H1 (cell line): Measurements from ENCODE around the gene TSPAN5. TPM values are rescaled to one million over a fixed set of nuclear protein-coding genes. Genes with fewer than 3 reads are reported as not detected.

Source experiments
- CTCF ChIA-PET: fragments of 300-600 bp; sonication (Branson Sonifier 250); formaldehyde crosslinking; loops from one replicate; lab custom pipeline; 2021; ENCODE audit not compliant: partially characterized antibody; lab: Charles Lee
- POLR2A ChIA-PET: fragments of 300-600 bp; sonication (Branson Sonifier 250); formaldehyde crosslinking; loops from one replicate; lab custom pipeline; 2021; ENCODE audit warnings: inconsistent platforms; ENCODE audit not compliant: partially characterized antibody; lab: Charles Lee
- DNase-seq, 2 experiments: peaks; one replicate each; pipeline versions ENCODE4 v3.0.0 to v3.0.0-alpha.2; 2010 to 2022; ENCODE audit warnings: low spot score in 2 of 2, low read depth in 1 of 2, mixed read lengths in 1 of 2
- FAIRE-seq: peaks from 2 replicates; lab custom pipeline; 2011; peaks lifted over from hg19 to GRCh38; lab: Jason Lieb, UNC
- H2AFZ ChIP-seq: 2 replicates; pipeline ENCODE4 v1.8.1; 2012; ENCODE audit warnings: low read length, inconsistent platforms
- H2AK5ac ChIP-seq: 2 replicates; pipeline ENCODE4 v1.6.1; 2013; ENCODE audit warnings: low read depth, low read length
- H2BK120ac ChIP-seq: replicated peaks from 2 replicates; pipeline ENCODE3; 2013; ENCODE audit warnings: low read depth, low read length, inconsistent platforms
- H2BK12ac ChIP-seq: 2 replicates; pipeline ENCODE4 v1.6.1; 2013; ENCODE audit warnings: low read depth, low read length
- H2BK15ac ChIP-seq: 2 replicates; pipeline ENCODE4 v1.6.1; 2013; ENCODE audit warnings: low read length
- H2BK20ac ChIP-seq: 2 replicates; pipeline ENCODE4 v1.6.1; 2013; ENCODE audit warnings: low read length
- H2BK5ac ChIP-seq: 2 replicates; pipeline ENCODE4 v1.6.1; 2013; ENCODE audit warnings: low read depth, low read length
- H3K14ac ChIP-seq: 2 replicates; pipeline ENCODE4 v1.6.1; 2013; ENCODE audit warnings: inconsistent platforms; ENCODE audit not compliant: insufficient read length
- H3K18ac ChIP-seq: 2 replicates; pipeline ENCODE4 v1.6.1; 2013; ENCODE audit warnings: low read length; ENCODE audit errors: extremely low read depth
- H3K23ac ChIP-seq: 2 replicates; pipeline ENCODE4 v1.6.1; 2013; ENCODE audit warnings: inconsistent platforms; ENCODE audit not compliant: insufficient read length
- H3K23me2 ChIP-seq: 2 replicates; pipeline ENCODE4 v1.6.1; 2013; ENCODE audit warnings: low read depth, low read length
- H3K27ac ChIP-seq: 2 replicates; pipeline ENCODE4 v1.6.1; 2011; ENCODE audit warnings: low read depth, low read length, inconsistent platforms
- H3K27me3 ChIP-seq, 4 experiments: replicated peaks in 1 of 4; 1 replicate in 1 of 4; 2 replicates in 3 of 4; pipeline versions ENCODE4 v1.6.1 to v1.8.1; 2011 to 2013; ENCODE audit warnings: low read length in 3 of 4, mild to moderate bottlenecking in 3 of 4, inconsistent platforms in 2 of 4, mixed read lengths in 2 of 4, moderate library complexity in 1 of 4; ENCODE audit not compliant: control insufficient read depth in 3 of 4, insufficient read depth in 3 of 4; ENCODE audit errors: extremely low read depth in 1 of 4
- H3K36me3 ChIP-seq, 4 experiments: 2 replicates each; pipeline versions ENCODE4 v1.6.1 to v1.8.1; 2011 to 2013; ENCODE audit warnings: mild to moderate bottlenecking in 4 of 4, low read length in 3 of 4, moderate library complexity in 2 of 4, control low read depth in 1 of 4, inconsistent platforms in 1 of 4; ENCODE audit not compliant: insufficient read depth in 4 of 4, control insufficient read depth in 2 of 4
- H3K4ac ChIP-seq: replicated peaks from 2 replicates; pipeline ENCODE3; 2013; ENCODE audit warnings: low read length, low read depth, mixed read lengths, inconsistent platforms; ENCODE audit not compliant: insufficient read length
- H3K4me1 ChIP-seq, 4 experiments: replicated peaks in 1 of 4; 1 replicate in 1 of 4; 2 replicates in 3 of 4; pipeline versions ENCODE4 v1.6.1 to v1.8.1; 2011 to 2013; ENCODE audit warnings: low read length in 3 of 4, inconsistent platforms in 2 of 4, mixed read lengths in 1 of 4; ENCODE audit not compliant: insufficient read depth in 4 of 4, control insufficient read depth in 3 of 4
- H3K4me2 ChIP-seq, 2 experiments: 2 replicates each; pipeline versions ENCODE4 v1.6.1 to v1.8.1; 2011 to 2013; ENCODE audit warnings: low read depth in 2 of 2, low read length in 2 of 2, control low read depth in 1 of 2, inconsistent platforms in 1 of 2, mild to moderate bottlenecking in 1 of 2; ENCODE audit not compliant: insufficient read depth in 1 of 2
- H3K4me3 ChIP-seq, 4 experiments: fragments of 200-600, 300-600 bp in 1 of 4; sonication (generic), shearing (Covaris generic), sonication (Bioruptor Twin) in 1 of 4; 2 replicates each; pipeline versions ENCODE4 v1.5.1 to v1.8.1; 2011 to 2016; ENCODE audit warnings: low read length in 4 of 4, low read depth in 3 of 4, control low read depth in 2 of 4, inconsistent platforms in 2 of 4, mild to moderate bottlenecking in 2 of 4, mixed read lengths in 1 of 4, moderate library complexity in 1 of 4; ENCODE audit not compliant: insufficient read depth in 2 of 4; ENCODE audit errors: extremely low read depth in 1 of 4
- H3K56ac ChIP-seq: replicated peaks from 2 replicates; pipeline ENCODE3; 2013; ENCODE audit warnings: low read depth, mild to moderate bottlenecking, mixed read lengths, low read length, inconsistent platforms; ENCODE audit not compliant: insufficient read length
- H3K79me1 ChIP-seq: 2 replicates; pipeline ENCODE4 v1.6.1; 2013; ENCODE audit warnings: low read depth, low read length, control low read depth
- H3K79me2 ChIP-seq, 2 experiments: 2 replicates each; pipeline versions ENCODE4 v1.6.1 to v1.8.1; 2012 to 2013; ENCODE audit warnings: low read length in 2 of 2, mild to moderate bottlenecking in 2 of 2, inconsistent platforms in 1 of 2; ENCODE audit not compliant: insufficient read depth in 2 of 2, control insufficient read depth in 1 of 2
- H3K9ac ChIP-seq, 4 experiments: replicated peaks in 1 of 4; 1 replicate in 1 of 4; 2 replicates in 3 of 4; pipeline versions ENCODE4 v1.6.1 to v1.8.1; 2011 to 2013; ENCODE audit warnings: low read depth in 3 of 4, low read length in 3 of 4, control low read depth in 2 of 4, mild to moderate bottlenecking in 2 of 4, moderate library complexity in 2 of 4, inconsistent platforms in 1 of 4; ENCODE audit errors: extremely low read depth in 1 of 4
- H3K9me3 ChIP-seq, 2 experiments: 2 replicates each; pipeline versions ENCODE4 v1.6.1 to v1.8.1; 2012 to 2013; ENCODE audit warnings: mild to moderate bottlenecking in 2 of 2, moderate library complexity in 2 of 2, control low read depth in 1 of 2, inconsistent platforms in 1 of 2, low read depth in 1 of 2, low read length in 1 of 2, mixed read lengths in 1 of 2; ENCODE audit not compliant: insufficient read depth in 2 of 2
- H4K20me1 ChIP-seq, 2 experiments: replicated peaks in 1 of 2; 2 replicates each; pipeline versions ENCODE3 to v1.8.1; 2011 to 2013; ENCODE audit warnings: inconsistent platforms in 2 of 2, low read length in 2 of 2, mild to moderate bottlenecking in 1 of 2; ENCODE audit not compliant: insufficient read depth in 2 of 2, control insufficient read depth in 1 of 2
- H4K5ac ChIP-seq: 2 replicates; pipeline ENCODE4 v1.6.1; 2013; ENCODE audit warnings: low read length, low read depth, mixed read lengths, inconsistent platforms; ENCODE audit not compliant: insufficient read length
- H4K8ac ChIP-seq: 2 replicates; pipeline ENCODE4 v1.8.0; 2013; ENCODE audit warnings: mild to moderate bottlenecking, moderate library complexity, low read length, inconsistent platforms; ENCODE audit not compliant: insufficient read depth; ENCODE audit errors: extremely low read depth
- H4K91ac ChIP-seq: replicated peaks from 2 replicates; pipeline ENCODE3; 2013; ENCODE audit warnings: low read length, mixed read lengths, inconsistent platforms; ENCODE audit not compliant: insufficient read length
- BACH1 ChIP-seq: IDR thresholded peaks from 2 replicates; pipeline ENCODE4 v1.6.1; 2012; ENCODE audit warnings: low read length, improper control_type of control experiment
- CBX5 ChIP-seq: fragments of 300-800, 300-1000 bp; sonication (generic); IDR thresholded peaks from 2 replicates; pipeline ENCODE4 v1.7.1; 2016; ENCODE audit warnings: antibody characterized with exemption, low read length, low read depth
- CEBPB ChIP-seq: IDR thresholded peaks from 2 replicates; pipeline ENCODE4 v1.6.1; 2012; ENCODE audit warnings: low read depth, low read length
- CTCF ChIP-seq, 3 experiments: IDR thresholded peaks; 1 replicate in 2 of 3; 2 replicates in 1 of 3; pipeline versions ENCODE4 v1.5.1 to v1.6.1; 2011; ENCODE audit warnings: low read length in 3 of 3, mild to moderate bottlenecking in 3 of 3, inconsistent platforms in 2 of 3, low read depth in 1 of 3, moderate library complexity in 1 of 3; ENCODE audit not compliant: insufficient read depth in 1 of 3; ENCODE audit errors: control extremely low read depth in 1 of 3
- EP300 ChIP-seq, 2 experiments: IDR thresholded peaks; 1 replicate in 1 of 2; 2 replicates in 1 of 2; pipeline ENCODE4 v1.6.1; 2011 to 2012; ENCODE audit warnings: low read depth in 2 of 2, low read length in 2 of 2, mild to moderate bottlenecking in 2 of 2, borderline replicate concordance in 1 of 2, inconsistent platforms in 1 of 2, moderate library complexity in 1 of 2
- FOSL1 ChIP-seq: IDR thresholded peaks from 2 replicates; pipeline ENCODE4 v1.6.1; 2011; ENCODE audit warnings: mild to moderate bottlenecking, low read depth, low read length, moderate library complexity; ENCODE audit not compliant: insufficient read depth
- GABPA ChIP-seq: IDR thresholded peaks from 2 replicates; pipeline ENCODE4 v1.6.1; 2011; ENCODE audit warnings: mild to moderate bottlenecking, low read length, moderate library complexity, borderline replicate concordance; ENCODE audit not compliant: insufficient read depth
- KDM1A ChIP-seq: fragments of 200-600, 300-600 bp; sonication (generic); IDR thresholded peaks from 2 replicates; pipeline ENCODE4 v1.7.1; 2016; ENCODE audit warnings: mild to moderate bottlenecking, low read length, borderline replicate concordance
- MAX ChIP-seq: IDR thresholded peaks from 2 replicates; pipeline ENCODE4 v1.6.1; 2012; ENCODE audit warnings: inconsistent platforms
- SAP30 ChIP-seq: fragments of 300-600 bp; sonication (generic); IDR thresholded peaks from 2 replicates; pipeline ENCODE4 v1.7.1; 2012; ENCODE audit warnings: low read length, moderate library complexity, mild to moderate bottlenecking, inconsistent platforms; ENCODE audit not compliant: insufficient read depth, insufficient replicate concordance
- SP4 ChIP-seq: IDR thresholded peaks from 2 replicates; pipeline ENCODE4 v1.6.1; 2012; ENCODE audit warnings: low read length, inconsistent platforms
- WGBS, 2 experiments: shearing (Covaris generic) in 1 of 2; methylation state at CpG; one replicate each; pipeline versions ENCODE4 v1.1.6 to v1.1.7; 2013 to 2015; ENCODE audit warnings: low lambda C conversion rate in 2 of 2, mixed read lengths in 2 of 2, inconsistent platforms in 1 of 2, low coverage in 1 of 2, missing lambda C conversion rate in 1 of 2; ENCODE audit not compliant: insufficient replicate concordance in 2 of 2, insufficient coverage in 1 of 2, insufficient read length in 1 of 2; ENCODE audit errors: extremely low coverage in 1 of 2, missing lambda C conversion rate in 1 of 2; 5-methylcytosine and 5-hydroxymethylcytosine counted together
- polyA plus RNA-seq, 7 experiments: library from polyadenylated mRNA; depleted of rRNA in 3 of 7; stranded (reverse) in 5 of 7; unstranded in 2 of 7; fragments of >200 nt in 5 of 7; fragments of 200-250 nt in 2 of 7; gene quantifications; 1 replicate in 5 of 7; 2 replicates in 1 of 7; 4 replicates in 1 of 7; pipeline versions ENCODE4 v1.2.1 to v1.2.3, GENCODE V29; 2011 to 2013; ENCODE audit warnings: missing spikeins in 2 of 7, mixed read lengths in 2 of 7
- total RNA-seq: library from RNA; stranded (reverse); fragmentation: NEBNext Ultra II Directional; extraction: Animal tissue kit (Norgen Biotek cat#: 25700); gene quantifications from 2 replicates; pipeline ENCODE4 v1.2.1, GENCODE V29; 2021

The TSPAN5 gene
- total and polyA plus RNA-seq, 2 of the 8 experiments (the other 6 are each of a cell fraction or from before 2014, with no cell fraction given), result 17.6 to 21.2 TPM

GRCh38 chr4:98498774-98499173, 159.6 kb downstream of the TSPAN5 start:
- Histone ChIP-seq H4K8ac (no peak overlapping the region), H2BK20ac (no peak overlapping the region), H3K79me1 (no peaks in the 10 kb centered on the region; the same call in 1 of the 2 replicates), H3K56ac (no peak overlapping the region), H3K23me2 (no peaks in the 10 kb centered on the region), H2AK5ac (no peak overlapping the region), H4K91ac (no peak overlapping the region), H2AFZ (no peak overlapping the region), H3K4me3 (no peak overlapping the region), H3K4me2 (no peak overlapping the region), H3K27ac (no peak overlapping the region), H2BK120ac (no peak overlapping the region), H2BK5ac (no peak overlapping the region), H3K9me3 (no peaks in the 10 kb centered on the region), H3K36me3 (no peaks in the 10 kb centered on the region), H4K20me1 (no peaks in the 10 kb centered on the region), H3K27me3 (no peaks in the 10 kb centered on the region), H3K23ac (no peak overlapping the region), H3K14ac (no peak overlapping the region), H3K18ac (no peak overlapping the region), H4K5ac (no peak overlapping the region), H2BK15ac (no peak overlapping the region), H3K9ac (no peak overlapping the region), H2BK12ac (no peak overlapping the region), H3K4ac (no peak overlapping the region), H3K4me1 (peaks cover 0 to 6% (median 2%) of the 10 kb centered on the region in 4 experiments; a peak in 3 of 7 replicates), H3K79me2 (no peaks in the 10 kb centered on the region)
- DNase-seq (no peak), FAIRE-seq (no peak)
- TF ChIP-seq CTCF (IDR thresholded peaks at IDR 0.05; ENCODE audit: control extremely low read depth in 1 of 3, insufficient read depth in 1 of 3, low read depth in 1 of 3, low read length in 3 of 3) (no peak), MAX (no peak), SP4 (no peak), BACH1 (no peak), FOSL1 (no peak), CEBPB (no peak), CBX5 (no peak), KDM1A (no peak), GABPA (no peak), EP300 (IDR thresholded peaks at IDR 0.05; ENCODE audit: borderline replicate concordance in 1 of 2, low read depth in 2 of 2, low read length in 2 of 2) (no peak), SAP30 (no peak)
- ChIA-PET POLR2A (interaction anchor here (0.6 kb wide), 1 partner anchor 114 kb away, joined by 4 read pairs; no protein-coding TSS in a partner anchor), CTCF (interaction anchor here (1.0 to 1.6 kb wide), 2 partner anchors 12 to 31 kb away, joined by 3 to 4 read pairs; no protein-coding TSS in a partner anchor)
- 95% methylated on average over 6 of the region's 6 CpGs; no CpG with 5 or more reads in 1 of the 2 experiments for WGBS, 2 experiments
